Brain microvascular endothelial cell (primary cell): ENCODE data around the gene SH2B2.

Experiments used
- DNase-seq: peaks from one replicate; pipeline ENCODE4 v3.0.0-alpha.2; 2020
- H3K27ac ChIP-seq: fragments of 250-450 bp; sonication (Bioruptor Pico); 2 replicates; pipeline ENCODE4 v1.5.1; 2020; ENCODE audit warnings: mild to moderate bottlenecking, moderate library complexity
- H3K27me3 ChIP-seq: fragments of 250-450 bp; sonication (Bioruptor Pico); replicated peaks from 2 replicates; pipeline ENCODE4 v1.5.1; 2020; ENCODE audit warnings: mild to moderate bottlenecking
- H3K36me3 ChIP-seq: fragments of 250-450 bp; sonication (Bioruptor Pico); replicated peaks from 2 replicates; pipeline ENCODE4 v1.5.1; 2020; ENCODE audit warnings: mild to moderate bottlenecking
- H3K4me3 ChIP-seq: 2 replicates; pipeline ENCODE4 v1.5.1; 2011; ENCODE audit warnings: low read depth, mild to moderate bottlenecking, control low read depth, low read length, moderate library complexity
- in situ Hi-C: cut with HindIII; loops from 2 replicates; pipeline ENCODE4 v1.10.0; 2017; ENCODE audit warnings: low sequenced_read_pairs, low pct_ligation_motif_present
- TF ChIP-seq, protein P1 (sequence below): IDR thresholded peaks from 2 replicates; pipeline ENCODE4 v1.5.1; 2011; ENCODE audit warnings: low read depth, mild to moderate bottlenecking, moderate library complexity, low read length, control low read depth, inconsistent platforms; ENCODE audit errors: missing control alignments

SH2B2 gene

DNA sequence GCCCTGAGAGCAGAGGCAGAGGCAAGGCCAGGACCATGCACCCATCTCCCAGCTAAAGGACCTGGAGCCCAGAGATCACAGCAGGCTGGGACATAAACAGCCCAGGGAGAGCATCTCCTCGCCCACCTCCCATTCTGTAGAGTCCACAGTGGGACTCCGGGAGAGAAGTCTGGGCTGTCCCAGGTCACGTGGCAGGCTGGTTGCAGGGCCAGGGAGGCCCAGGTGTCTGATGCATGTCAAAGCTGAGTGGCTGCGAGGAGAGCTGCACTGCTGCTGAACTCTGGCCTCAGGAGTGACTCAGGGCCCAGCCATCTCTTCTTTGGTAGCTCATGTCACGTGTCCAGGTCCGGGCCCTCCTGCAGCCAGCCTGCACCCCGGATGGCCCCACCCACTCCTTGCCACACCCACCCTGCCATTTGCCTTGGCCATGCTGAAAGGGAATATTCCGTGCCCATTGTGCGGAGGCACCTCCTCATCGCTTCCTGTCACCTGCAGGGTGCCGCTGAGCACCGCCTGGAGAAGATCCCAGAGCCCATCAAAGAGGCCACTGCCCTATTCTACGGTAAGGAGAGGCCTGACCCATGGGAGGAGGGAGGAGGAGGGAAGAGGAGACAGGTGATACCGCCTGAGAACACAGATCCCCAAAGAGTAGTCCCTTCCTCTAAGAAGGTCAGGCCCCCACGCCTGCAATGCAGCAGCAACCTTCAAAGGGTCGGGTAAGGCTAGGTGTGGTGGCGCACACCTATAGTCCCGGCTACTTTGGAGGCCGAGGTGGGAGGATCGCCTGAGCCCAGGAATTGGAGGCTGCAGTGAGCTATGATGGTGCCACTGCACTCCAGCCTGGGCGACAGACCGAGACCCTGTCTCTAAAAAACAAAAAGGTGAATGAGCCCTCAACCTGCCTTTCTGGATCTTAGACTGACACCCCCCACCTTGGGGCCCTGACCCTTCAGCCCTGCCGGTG, 12.6 kb upstream of the SH2B2 start:
- TF ChIP-seq, protein P1, sequence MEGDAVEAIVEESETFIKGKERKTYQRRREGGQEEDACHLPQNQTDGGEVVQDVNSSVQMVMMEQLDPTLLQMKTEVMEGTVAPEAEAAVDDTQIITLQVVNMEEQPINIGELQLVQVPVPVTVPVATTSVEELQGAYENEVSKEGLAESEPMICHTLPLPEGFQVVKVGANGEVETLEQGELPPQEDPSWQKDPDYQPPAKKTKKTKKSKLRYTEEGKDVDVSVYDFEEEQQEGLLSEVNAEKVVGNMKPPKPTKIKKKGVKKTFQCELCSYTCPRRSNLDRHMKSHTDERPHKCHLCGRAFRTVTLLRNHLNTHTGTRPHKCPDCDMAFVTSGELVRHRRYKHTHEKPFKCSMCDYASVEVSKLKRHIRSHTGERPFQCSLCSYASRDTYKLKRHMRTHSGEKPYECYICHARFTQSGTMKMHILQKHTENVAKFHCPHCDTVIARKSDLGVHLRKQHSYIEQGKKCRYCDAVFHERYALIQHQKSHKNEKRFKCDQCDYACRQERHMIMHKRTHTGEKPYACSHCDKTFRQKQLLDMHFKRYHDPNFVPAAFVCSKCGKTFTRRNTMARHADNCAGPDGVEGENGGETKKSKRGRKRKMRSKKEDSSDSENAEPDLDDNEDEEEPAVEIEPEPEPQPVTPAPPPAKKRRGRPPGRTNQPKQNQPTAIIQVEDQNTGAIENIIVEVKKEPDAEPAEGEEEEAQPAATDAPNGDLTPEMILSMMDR = no peak
- Histone ChIP-seq H3K27me3 (no peaks in the 10 kb centered on the region), H3K4me3 (no peak overlapping the region), H3K27ac (no peak overlapping the region), H3K36me3 (no peaks in the 10 kb centered on the region)
- DNase-seq = peak; percentile 60
- in situ Hi-C loops = no loop called here

DNA sequence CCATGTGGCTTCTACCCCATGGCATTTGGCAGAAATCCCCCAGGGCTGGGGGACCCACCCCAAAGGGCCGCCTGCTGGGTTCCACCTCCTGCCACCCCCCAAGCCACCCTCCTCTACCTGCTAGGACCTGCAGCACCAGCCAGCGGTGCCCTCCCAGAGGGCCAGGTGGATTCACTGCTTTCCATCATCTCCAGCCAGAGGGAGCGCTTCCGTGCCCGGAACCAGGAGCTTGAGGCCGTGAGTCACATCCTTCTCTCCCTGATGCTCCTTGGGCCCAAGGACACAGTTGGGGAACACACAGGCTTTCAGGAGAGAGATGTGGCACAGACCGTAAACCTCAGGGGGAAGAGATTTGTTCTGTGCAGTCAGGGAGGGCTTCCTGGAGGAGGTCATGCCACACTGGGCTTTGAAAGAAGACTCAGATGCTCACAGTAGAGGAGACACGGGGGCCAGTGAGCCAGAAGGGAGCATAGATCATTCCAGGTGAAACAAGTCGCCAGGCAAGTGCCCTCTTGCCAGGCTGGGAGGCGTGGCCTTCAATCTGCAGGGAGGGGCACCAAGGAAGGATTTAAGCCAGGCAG, 11.5 kb upstream of the SH2B2 start:
- Histone ChIP-seq H3K36me3 (no peaks in the 10 kb centered on the region), H3K27ac (no peak overlapping the region), H3K4me3 (no peak overlapping the region), H3K27me3 (no peaks in the 10 kb centered on the region)
- in situ Hi-C loops = no loop called here
- DNase-seq = no peak
- TF ChIP-seq, protein P1 = no peak

DNA sequence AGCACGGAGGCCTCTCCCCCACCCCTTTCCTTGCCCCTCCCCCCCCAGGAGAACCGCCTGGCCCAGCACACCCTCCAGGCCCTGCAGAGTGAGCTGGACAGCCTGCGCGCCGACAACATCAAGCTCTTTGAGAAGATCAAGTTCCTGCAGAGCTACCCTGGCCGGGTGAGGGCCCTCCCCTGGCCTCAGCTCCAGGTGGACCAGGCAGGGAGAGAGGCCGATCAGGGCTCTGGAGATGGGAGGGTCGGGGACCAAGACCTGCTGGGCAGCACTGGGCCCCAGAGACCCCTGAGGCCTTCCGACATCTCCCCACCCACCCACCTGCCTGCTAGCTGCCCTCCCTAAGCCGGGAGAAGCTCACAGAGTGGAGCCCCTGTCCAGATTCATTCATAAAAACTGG, 8.8 kb upstream of the SH2B2 start:
- TF ChIP-seq, protein P1 = no peak
- DNase-seq = no peak
- in situ Hi-C loops = no loop called here

DNA sequence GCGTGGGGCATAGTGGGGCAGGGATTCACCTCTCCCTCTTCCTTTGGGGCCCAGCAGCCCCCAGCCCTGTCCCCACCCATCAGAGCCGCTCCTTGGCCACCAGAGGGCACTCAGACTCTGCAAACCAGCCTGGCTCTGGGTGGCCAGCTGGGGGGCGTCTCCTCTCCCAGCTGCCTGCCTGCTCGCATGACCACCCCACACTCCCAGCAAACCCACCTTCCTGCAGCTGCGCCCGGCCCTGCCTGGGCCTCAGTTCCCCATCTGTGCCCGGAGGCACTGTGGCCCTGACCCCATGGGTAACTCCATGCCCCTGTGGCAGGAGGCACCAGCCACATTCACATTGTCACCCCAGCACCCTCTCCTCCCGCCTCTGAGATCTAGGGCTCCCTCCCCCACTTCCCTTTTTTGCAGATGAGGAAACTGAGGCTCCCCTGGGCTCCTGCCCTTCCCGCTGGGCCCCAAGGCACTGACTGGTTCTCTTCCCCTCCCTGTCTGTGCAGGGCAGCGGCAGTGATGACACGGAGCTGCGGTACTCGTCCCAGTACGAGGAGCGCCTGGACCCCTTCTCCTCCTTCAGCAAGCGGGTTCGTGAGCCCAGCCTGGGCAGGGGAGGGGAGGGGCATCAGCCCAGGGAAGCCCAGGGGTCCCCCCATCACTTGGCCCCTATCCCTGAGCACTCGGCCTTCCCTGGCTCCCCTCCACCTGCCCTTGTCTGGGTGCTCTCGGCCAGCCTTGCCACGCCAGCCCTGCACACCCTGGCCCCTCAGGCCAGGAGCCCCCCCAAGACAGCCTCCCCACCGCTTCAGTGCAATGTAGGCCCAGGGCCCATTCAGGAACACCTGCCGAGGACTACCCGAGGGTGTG, 6.9 kb upstream of the SH2B2 start:
- TF ChIP-seq, protein P1 = peak; percentile 92
- Histone ChIP-seq H3K27ac (no peak overlapping the region), H3K36me3 (no peaks in the 10 kb centered on the region), H3K4me3 (no peak overlapping the region), H3K27me3 (no peaks in the 10 kb centered on the region)
- DNase-seq = no peak
- in situ Hi-C loops = loop anchor here (10.0 kb wide), 1 partner anchor 115 kb away; the partner anchor contains the start of gene PRKRIP1

More for the DNA sequence above, 8.8 kb upstream of the SH2B2 start:
- H3K36me3 ChIP-seq = no peaks in the 10 kb centered on the region
- no peak overlapping the region for H3K27ac ChIP-seq
- no peaks in the 10 kb centered on the region for H3K27me3 ChIP-seq
- H3K4me3 ChIP-seq = no peak overlapping the region

DNA sequence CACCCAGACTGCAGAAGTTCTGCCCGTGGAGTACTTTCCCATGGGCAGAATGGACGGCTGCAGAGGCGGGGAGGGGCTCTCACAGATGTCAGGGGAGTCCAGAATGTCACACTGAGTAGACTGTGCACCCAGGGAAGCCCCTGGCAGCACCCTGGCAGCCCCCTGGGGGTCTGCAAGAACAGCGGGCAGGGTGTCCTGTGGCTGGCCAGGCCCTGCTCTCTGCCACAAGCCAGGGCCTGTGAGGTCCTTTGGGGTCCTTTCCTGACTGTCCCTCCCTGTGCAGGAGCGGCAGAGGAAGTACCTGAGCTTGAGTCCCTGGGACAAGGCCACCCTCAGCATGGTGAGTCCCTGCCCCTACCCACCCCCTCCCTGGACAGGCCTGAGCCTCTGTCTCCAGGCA, 6.1 kb upstream of the SH2B2 start:
- no peaks in the 10 kb centered on the region for H3K27me3 ChIP-seq
- H3K27ac ChIP-seq = no peak overlapping the region
- DNase-seq = no peak
- in situ Hi-C loops = loop anchor here (10.0 kb wide), 1 partner anchor 114 kb away; the partner anchor contains the start of gene PRKRIP1
- TF ChIP-seq, protein P1 = no peak
- no peak overlapping the region for H3K4me3 ChIP-seq
- no peaks in the 10 kb centered on the region for H3K36me3 ChIP-seq
